Measurements from ENCODE around the gene GAS2L1.

The GAS2L1 gene

DNA sequence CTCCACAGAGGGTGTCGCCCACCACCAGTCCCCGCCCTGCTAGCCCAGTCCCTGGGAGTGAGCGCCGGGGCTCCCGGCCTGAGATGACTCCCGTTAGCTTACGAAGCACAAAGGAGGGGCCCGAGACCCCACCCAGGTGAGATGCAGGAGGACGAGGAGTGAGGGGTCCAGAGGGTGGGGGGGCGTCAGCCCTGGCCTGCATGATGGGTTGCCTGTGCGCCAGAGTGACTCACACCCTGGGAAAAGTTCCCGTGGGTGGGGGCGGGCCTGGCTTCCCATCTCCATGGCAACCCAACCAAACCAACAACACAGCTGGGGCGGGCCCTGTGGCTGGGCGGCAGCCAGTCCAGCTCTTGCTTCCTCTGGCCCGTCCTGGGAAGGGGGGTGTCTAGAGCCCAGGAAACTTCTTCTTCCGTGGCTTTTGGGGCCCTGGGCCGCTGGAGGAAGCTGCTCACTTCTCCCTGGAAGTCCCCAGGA lies 4.5 kb downstream of the GAS2L1 start (continued):
- TF ChIP-seq, protein P1, sequence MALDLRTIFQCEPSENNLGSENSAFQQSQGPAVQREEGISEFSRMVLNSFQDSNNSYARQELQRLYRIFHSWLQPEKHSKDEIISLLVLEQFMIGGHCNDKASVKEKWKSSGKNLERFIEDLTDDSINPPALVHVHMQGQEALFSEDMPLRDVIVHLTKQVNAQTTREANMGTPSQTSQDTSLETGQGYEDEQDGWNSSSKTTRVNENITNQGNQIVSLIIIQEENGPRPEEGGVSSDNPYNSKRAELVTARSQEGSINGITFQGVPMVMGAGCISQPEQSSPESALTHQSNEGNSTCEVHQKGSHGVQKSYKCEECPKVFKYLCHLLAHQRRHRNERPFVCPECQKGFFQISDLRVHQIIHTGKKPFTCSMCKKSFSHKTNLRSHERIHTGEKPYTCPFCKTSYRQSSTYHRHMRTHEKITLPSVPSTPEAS (tag by site-specific recombination; IDR thresholded peaks at IDR 0.05): no peak
- TF ChIP-seq ZNF529 (tag by site-specific recombination; IDR thresholded peaks at IDR 0.05; ENCODE audit: insufficient replicate concordance) (no peak), ZNF366 (tag by site-specific recombination; conservative IDR thresholded peaks at IDR 0.05) (no peak), ZBTB7A (tag by site-specific recombination; IDR thresholded peaks at IDR 0.05; ENCODE audit: low read depth) (peak; percentile 40; the same call in 1 of the 2 replicates), ZBTB1 (tag by site-specific recombination; IDR thresholded peaks at IDR 0.05) (no peak), ZNF560 (tag by site-specific recombination; IDR thresholded peaks at IDR 0.05; ENCODE audit: borderline replicate concordance) (no peak), ZNF112 (tag by site-specific recombination; IDR thresholded peaks at IDR 0.05) (no peak), ZNF501 (tag by site-specific recombination; IDR thresholded peaks at IDR 0.05) (no peak), ZNF274 (IDR thresholded peaks at IDR 0.05; ENCODE audit: low read length) (no peak), ZNF274 (tag by site-specific recombination; IDR thresholded peaks at IDR 0.05; ENCODE audit: borderline replicate concordance) (no peak), ZSCAN30 (tag by site-specific recombination; IDR thresholded peaks at IDR 0.05) (no peak), BCL11B (tag by site-specific recombination; IDR thresholded peaks at IDR 0.05; ENCODE audit: low read depth) (no peak), ZNF433 (tag by site-specific recombination; IDR thresholded peaks at IDR 0.05; ENCODE audit: low read depth) (no peak), ZNF155 (tag by site-specific recombination; IDR thresholded peaks at IDR 0.05) (no peak), ZNF514 (tag by site-specific recombination; IDR thresholded peaks at IDR 0.05) (no peak), ZNF521 (tag by site-specific recombination; IDR thresholded peaks at IDR 0.05) (no peak), ZNF530 (tag by site-specific recombination; IDR thresholded peaks at IDR 0.05; ENCODE audit: low read depth) (no peak), SALL2 (tag by site-specific recombination; IDR thresholded peaks at IDR 0.05; ENCODE audit: borderline replicate concordance) (no peak), ZNF837 (tag by site-specific recombination; IDR thresholded peaks at IDR 0.05) (no peak), SCRT1 (tag by site-specific recombination; IDR thresholded peaks at IDR 0.05; ENCODE audit: borderline replicate concordance) (no peak), ZNF777 (tag by site-specific recombination; IDR thresholded peaks at IDR 0.05; ENCODE audit: borderline replicate concordance) (no peak), ZNF623 (tag by site-specific recombination; IDR thresholded peaks at IDR 0.05) (no peak), KLF9 (tag by site-specific recombination; IDR thresholded peaks at IDR 0.05; ENCODE audit: low read depth) (peak; percentile 80), ZNF175 (tag by site-specific recombination; IDR thresholded peaks at IDR 0.05) (no peak), ZSCAN23 (tag by site-specific recombination; IDR thresholded peaks at IDR 0.05) (no peak), REPIN1 (tag by site-specific recombination; IDR thresholded peaks at IDR 0.05; ENCODE audit: low read depth) (no peak), ZNF157 (tag by site-specific recombination; IDR thresholded peaks at IDR 0.05) (no peak), ZNF830 (tag by site-specific recombination; IDR thresholded peaks at IDR 0.05; ENCODE audit: low read depth) (no peak), ZEB2 (tag by site-specific recombination; IDR thresholded peaks at IDR 0.05) (peak; percentile 61; the same call in 1 of the 2 replicates)
- TF ChIP-seq, protein P2, sequence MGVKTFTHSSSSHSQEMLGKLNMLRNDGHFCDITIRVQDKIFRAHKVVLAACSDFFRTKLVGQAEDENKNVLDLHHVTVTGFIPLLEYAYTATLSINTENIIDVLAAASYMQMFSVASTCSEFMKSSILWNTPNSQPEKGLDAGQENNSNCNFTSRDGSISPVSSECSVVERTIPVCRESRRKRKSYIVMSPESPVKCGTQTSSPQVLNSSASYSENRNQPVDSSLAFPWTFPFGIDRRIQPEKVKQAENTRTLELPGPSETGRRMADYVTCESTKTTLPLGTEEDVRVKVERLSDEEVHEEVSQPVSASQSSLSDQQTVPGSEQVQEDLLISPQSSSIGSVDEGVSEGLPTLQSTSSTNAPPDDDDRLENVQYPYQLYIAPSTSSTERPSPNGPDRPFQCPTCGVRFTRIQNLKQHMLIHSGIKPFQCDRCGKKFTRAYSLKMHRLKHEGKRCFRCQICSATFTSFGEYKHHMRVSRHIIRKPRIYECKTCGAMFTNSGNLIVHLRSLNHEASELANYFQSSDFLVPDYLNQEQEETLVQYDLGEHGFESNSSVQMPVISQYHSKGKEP (tag by site-specific recombination; IDR thresholded peaks at IDR 0.05): no peak
- TF ChIP-seq, protein P3, sequence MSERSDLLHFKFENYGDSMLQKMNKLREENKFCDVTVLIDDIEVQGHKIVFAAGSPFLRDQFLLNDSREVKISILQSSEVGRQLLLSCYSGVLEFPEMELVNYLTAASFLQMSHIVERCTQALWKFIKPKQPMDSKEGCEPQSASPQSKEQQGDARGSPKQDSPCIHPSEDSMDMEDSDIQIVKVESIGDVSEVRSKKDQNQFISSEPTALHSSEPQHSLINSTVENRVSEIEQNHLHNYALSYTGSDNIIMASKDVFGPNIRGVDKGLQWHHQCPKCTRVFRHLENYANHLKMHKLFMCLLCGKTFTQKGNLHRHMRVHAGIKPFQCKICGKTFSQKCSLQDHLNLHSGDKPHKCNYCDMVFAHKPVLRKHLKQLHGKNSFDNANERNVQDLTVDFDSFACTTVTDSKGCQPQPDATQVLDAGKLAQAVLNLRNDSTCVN (tag by site-specific recombination; optimal IDR thresholded peaks at IDR 0.05): peak; percentile 30
- TF ChIP-seq, protein P4, sequence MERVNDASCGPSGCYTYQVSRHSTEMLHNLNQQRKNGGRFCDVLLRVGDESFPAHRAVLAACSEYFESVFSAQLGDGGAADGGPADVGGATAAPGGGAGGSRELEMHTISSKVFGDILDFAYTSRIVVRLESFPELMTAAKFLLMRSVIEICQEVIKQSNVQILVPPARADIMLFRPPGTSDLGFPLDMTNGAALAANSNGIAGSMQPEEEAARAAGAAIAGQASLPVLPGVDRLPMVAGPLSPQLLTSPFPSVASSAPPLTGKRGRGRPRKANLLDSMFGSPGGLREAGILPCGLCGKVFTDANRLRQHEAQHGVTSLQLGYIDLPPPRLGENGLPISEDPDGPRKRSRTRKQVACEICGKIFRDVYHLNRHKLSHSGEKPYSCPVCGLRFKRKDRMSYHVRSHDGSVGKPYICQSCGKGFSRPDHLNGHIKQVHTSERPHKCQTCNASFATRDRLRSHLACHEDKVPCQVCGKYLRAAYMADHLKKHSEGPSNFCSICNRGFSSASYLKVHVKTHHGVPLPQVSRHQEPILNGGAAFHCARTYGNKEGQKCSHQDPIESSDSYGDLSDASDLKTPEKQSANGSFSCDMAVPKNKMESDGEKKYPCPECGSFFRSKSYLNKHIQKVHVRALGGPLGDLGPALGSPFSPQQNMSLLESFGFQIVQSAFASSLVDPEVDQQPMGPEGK (tag by site-specific recombination; IDR thresholded peaks at IDR 0.05): peak; percentile 88
- TF ChIP-seq, protein P5, sequence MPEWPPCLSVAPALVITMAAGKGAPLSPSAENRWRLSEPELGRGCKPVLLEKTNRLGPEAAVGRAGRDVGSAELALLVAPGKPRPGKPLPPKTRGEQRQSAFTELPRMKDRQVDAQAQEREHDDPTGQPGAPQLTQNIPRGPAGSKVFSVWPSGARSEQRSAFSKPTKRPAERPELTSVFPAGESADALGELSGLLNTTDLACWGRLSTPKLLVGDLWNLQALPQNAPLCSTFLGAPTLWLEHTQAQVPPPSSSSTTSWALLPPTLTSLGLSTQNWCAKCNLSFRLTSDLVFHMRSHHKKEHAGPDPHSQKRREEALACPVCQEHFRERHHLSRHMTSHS (tag by site-specific recombination; IDR thresholded peaks at IDR 0.05): no peak
- TF ChIP-seq, protein P6, sequence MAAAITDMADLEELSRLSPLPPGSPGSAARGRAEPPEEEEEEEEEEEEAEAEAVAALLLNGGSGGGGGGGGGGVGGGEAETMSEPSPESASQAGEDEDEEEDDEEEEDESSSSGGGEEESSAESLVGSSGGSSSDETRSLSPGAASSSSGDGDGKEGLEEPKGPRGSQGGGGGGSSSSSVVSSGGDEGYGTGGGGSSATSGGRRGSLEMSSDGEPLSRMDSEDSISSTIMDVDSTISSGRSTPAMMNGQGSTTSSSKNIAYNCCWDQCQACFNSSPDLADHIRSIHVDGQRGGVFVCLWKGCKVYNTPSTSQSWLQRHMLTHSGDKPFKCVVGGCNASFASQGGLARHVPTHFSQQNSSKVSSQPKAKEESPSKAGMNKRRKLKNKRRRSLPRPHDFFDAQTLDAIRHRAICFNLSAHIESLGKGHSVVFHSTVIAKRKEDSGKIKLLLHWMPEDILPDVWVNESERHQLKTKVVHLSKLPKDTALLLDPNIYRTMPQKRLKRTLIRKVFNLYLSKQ (tag by site-specific recombination; IDR thresholded peaks at IDR 0.05; ENCODE audit: borderline replicate concordance): no peak

Data from HEK293 (cell line).